ENCODE results near the gene TRIM24.

- TF ChIP-seq REST (IDR thresholded peaks at IDR 0.05; ENCODE audit: low read depth, low read length) (no peak), SIN3A (IDR thresholded peaks at IDR 0.05; ENCODE audit: borderline replicate concordance, low read depth, low read length) (no peak), EZH2phosphoT487 (IDR thresholded peaks at IDR 0.05; ENCODE audit: borderline replicate concordance, low read depth) (no peak), CTCF (IDR thresholded peaks at IDR 0.05) (no peak), POLR2AphosphoS5 (IDR thresholded peaks at IDR 0.05; ENCODE audit: low read depth, low read length) (no peak), RFX5 (IDR thresholded peaks at IDR 0.05; ENCODE audit: low read length) (no peak), MXI1 (IDR thresholded peaks at IDR 0.05; ENCODE audit: low read depth, low read length) (no peak), EP300 (IDR thresholded peaks at IDR 0.05; ENCODE audit: borderline replicate concordance in 1 of 2, low read depth in 1 of 2, low read length in 1 of 2) (no peak), YY1 (IDR thresholded peaks at IDR 0.05; ENCODE audit: low read depth) (no peak), USF2 (IDR thresholded peaks at IDR 0.05; ENCODE audit: borderline replicate concordance, low read depth, low read length) (no peak), FOXM1 (IDR thresholded peaks at IDR 0.05; ENCODE audit: low read depth) (no peak), JUND (IDR thresholded peaks at IDR 0.05) (no peak)
Measured at GRCh38 chr7:138555684-138556083, 95.6 kb downstream of the TRIM24 start.

All from SK-N-SH (cell line).